HG03196 (cell line): ENCODE data around the gene GRM4.

ENCODE experiments used
- ATAC-seq: cut with Tn5 transposase; IDR thresholded peaks from one replicate; pipeline ENCODE4 v1.9.1; 2021; ENCODE audit not compliant: unreplicated experiment

The GRM4 gene

GRCh38 chr6:34157851-34158250 is 12.0 kb upstream of the GRM4 start:
- no peak for ATAC-seq

GRCh38 chr6:34157236-34157830 is 11.4 kb upstream of the GRM4 start:
- ATAC-seq, result no peak

DNA sequence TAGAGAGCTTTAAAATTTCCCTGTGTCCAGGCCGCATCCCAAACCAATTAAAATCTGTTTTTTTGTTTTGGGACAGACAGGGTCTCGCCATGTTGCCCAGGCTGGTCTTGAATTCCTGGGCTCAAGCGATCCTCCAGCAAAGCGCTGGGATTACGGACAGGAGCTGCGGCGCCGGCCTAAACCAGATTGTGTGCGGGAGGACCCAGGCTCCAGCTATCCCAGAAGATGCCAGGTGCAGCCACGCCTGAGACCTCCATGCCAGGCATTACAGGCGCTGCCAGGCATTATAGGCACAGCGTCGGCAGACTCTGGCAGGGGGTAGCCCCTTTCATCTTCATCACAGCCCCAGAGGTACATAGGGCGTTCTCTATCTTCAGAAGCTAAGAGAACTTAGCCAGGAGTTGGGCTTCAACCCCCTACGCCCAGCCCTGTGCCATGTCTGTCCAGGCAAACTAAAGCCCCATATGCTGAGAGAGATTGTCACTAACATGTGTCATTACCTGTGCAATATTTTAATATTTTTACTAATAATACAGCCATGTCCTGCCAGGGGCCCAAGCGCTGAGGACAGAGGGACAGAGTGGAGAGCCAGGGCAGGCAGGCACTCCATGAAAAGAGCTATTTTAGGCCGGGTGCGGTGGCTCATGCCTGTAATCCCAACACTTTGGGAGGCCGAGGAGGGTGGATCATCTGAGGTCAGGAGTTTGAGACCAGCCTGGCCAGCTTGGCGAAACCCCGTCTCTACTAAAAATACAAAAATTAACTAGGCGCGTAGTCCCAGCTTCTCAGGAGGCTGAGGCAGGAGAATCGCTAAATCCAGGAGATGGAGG is 9.8 kb upstream of the GRM4 start:
- ATAC-seq, result no peak

GRCh38 chr6:34154668-34155447 is 9.0 kb upstream of the GRM4 start:
- no peak for ATAC-seq

GRCh38 chr6:34152806-34153520 is 7.1 kb upstream of the GRM4 start:
- no peak for ATAC-seq

DNA sequence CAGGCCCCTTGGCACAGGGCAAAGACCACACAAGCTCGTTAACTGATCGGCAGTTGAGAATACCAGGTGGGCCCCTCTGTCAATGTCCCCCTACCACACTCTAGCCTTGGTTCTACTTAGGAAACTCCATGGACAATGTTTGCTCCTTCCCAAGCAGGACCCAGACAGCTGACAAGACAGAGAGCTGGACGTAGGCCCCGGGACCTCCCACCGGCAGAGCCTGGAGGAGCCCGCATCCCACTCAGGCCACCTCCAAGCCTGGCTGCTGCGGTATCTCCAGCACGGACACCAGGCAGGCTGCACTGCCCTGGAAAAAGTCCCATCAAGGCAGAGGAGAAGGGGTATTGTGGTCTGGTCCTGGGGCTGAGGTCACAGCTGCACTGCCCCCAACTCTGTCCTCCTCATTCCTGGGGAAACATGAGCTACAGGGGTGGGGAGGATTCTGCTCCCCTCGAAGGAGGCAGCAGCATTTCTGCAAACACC is 6.2 kb upstream of the GRM4 start:
- no peak for ATAC-seq

GRCh38 chr6:34151321-34152041 is 5.6 kb upstream of the GRM4 start:
- ATAC-seq, result no peak

- ATAC-seq, result no peak
These were observed 4.9 kb upstream of the GRM4 start for GRCh38 chr6:34150766-34151165.

DNA sequence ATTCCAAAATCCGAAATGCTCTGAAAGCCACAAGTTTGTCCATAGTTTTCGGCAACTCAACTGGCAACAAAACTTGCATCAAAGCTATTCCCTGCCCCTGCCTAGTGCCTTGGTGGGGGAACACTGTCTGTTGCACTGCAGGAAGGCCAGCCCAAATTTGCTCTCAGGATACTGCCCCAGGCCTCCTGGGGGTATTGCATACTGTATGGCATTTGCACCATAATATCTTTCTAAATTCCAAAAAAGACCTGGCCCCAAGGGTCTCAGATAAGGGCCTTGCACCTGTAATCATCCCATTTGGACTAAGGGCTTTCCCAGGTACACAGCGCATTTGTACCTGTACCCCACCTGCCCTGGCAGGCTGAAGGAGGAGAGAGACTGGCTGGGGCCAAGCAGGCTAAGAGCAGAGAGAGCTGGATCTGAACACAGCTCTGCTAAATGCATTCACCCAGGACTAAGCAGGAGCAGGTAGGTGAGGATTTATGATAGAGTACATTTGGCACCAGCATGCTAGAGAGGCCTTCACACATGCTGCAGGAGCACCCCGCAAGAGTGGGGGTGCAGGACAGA is 4.0 kb upstream of the GRM4 start:
- no peak for ATAC-seq

GRCh38 chr6:34149452-34149810 is 3.5 kb upstream of the GRM4 start:
- ATAC-seq, result no peak

- no peak for ATAC-seq
These were observed 3.0 kb upstream of the GRM4 start for GRCh38 chr6:34148631-34149451.

- no peak for ATAC-seq
These were observed 2.2 kb upstream of the GRM4 start for GRCh38 chr6:34147906-34148630.

DNA sequence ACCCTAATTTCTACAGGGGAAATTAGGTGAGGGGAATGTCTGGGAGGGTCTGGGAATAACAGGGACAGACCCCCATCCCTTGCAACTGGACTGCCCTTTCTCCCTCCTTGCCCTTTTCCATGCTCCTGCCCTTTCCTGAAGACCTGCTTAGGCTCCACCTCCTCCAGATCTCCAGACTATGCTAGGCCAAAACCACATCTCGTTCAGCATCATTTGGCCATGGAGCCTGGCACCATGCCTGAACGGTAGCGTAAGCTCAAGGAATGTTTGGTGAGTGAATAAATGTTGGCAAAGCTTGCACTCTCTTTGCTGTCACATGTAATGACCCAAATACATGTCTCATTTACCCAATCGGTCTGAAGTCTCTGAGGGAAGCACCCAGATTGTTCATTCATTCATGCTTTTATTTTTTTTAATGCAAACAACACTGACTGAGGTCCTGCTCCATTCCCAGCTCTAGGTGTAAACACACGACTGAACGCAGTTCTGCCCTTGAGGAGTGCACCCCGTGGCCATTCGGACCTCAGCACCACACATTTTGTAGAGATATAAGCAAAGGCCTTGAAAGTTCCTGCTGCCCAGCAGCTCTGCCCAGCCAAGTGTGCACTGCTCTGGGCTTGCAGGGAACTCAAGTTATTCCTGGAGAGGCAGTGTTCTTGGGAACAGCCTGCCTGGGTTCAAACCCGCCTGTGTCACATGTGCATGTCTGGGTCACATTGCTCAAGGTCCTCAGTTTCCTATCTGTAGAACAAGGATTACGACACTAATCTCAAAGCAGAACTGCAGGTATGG is 1.1 kb upstream of the GRM4 start:
- no peak for ATAC-seq

- no peak for ATAC-seq
These were observed 496 bp downstream of the GRM4 start for GRCh38 chr6:34145161-34146020.

GRCh38 chr6:34144581-34145160 is 1.2 kb downstream of the GRM4 start:
- ATAC-seq, result no peak

DNA sequence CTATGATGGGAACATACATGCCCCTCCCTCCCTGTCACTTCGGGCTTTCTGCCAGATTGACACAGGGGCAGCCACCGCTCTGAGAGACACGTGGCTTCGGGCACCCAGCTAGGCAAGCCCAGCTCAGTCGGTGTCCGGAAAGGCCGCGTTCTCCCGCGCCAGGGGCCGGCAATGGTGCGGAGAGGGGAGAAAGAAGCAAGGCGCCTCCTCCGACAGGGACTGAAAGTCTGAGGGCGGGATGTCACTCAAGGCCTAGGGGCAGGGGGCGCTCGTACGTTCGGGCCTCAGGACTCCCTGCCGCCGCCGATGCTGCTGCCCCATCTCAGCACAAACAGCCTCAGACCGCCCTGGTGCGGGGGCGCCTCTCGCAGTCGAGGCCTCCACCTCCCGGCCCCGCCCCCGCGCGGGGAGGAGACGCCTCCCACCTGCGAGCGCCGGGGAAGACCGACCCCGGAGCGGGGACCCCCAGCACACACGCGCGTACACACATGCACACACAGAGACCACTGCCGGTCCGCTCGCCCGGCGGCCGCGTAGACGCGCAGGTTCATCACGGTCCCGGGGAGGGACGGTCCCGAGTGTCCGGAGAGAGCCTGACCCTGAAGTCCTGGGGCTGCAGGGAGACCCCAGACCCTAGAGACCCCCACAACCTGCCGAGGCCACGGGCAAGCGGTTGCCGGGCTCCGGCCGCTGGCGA is 1.9 kb downstream of the GRM4 start:
- ATAC-seq, result no peak
